Adrenal gland (tissue), 5 donors: ENCODE results near the gene MBNL2.

ENCODE experiments used
- POLR2A ChIP-seq, 2 donors: fragments of 450-650 bp; IDR thresholded peaks; one replicate each; pipeline ENCODE4 v1.6.1; 2017; ENCODE audit warnings: antibody characterized with exemption in 2 of 2, mild to moderate bottlenecking in 2 of 2, moderate library complexity in 1 of 2
- TF ChIP-seq, protein P1 (sequence below), 6 experiments: fragments of 450-650 bp in 4 of 6; fragments of 200-600 bp in 2 of 6; sonication (generic) in 1 of 6; IDR thresholded peaks; 1 replicate in 5 of 6; 2 replicates in 1 of 6; pipeline versions ENCODE4 v1.5.1 to v1.8.0; 2016 to 2021; ENCODE audit warnings: antibody characterized with exemption in 6 of 6, mild to moderate bottlenecking in 2 of 6, moderate library complexity in 1 of 6
- donor health status: DM: no; HTN: no; CAD: no.

GRCh38 chr13:97179501-97179900, 42.6 kb upstream of the MBNL2 start:
- TF ChIP-seq, protein P1, sequence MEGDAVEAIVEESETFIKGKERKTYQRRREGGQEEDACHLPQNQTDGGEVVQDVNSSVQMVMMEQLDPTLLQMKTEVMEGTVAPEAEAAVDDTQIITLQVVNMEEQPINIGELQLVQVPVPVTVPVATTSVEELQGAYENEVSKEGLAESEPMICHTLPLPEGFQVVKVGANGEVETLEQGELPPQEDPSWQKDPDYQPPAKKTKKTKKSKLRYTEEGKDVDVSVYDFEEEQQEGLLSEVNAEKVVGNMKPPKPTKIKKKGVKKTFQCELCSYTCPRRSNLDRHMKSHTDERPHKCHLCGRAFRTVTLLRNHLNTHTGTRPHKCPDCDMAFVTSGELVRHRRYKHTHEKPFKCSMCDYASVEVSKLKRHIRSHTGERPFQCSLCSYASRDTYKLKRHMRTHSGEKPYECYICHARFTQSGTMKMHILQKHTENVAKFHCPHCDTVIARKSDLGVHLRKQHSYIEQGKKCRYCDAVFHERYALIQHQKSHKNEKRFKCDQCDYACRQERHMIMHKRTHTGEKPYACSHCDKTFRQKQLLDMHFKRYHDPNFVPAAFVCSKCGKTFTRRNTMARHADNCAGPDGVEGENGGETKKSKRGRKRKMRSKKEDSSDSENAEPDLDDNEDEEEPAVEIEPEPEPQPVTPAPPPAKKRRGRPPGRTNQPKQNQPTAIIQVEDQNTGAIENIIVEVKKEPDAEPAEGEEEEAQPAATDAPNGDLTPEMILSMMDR (IDR thresholded peaks at IDR 0.05) = no peak
- no peak for TF ChIP-seq POLR2A (IDR thresholded peaks at IDR 0.05)
